Vagina (tissue), 2 donors: Measurements from ENCODE around the gene BAHCC1. TPM values are rescaled to one million over a fixed set of nuclear protein-coding genes. Genes with fewer than 3 reads are reported as not detected.

Source experiments
- DNase-seq, 2 donors: peaks; one replicate each; pipeline ENCODE4 v3.0.0-alpha.2; 2017; ENCODE audit errors: extremely low spot score in 2 of 2
- H3K27ac ChIP-seq: fragments of 200-600 bp; sonication (generic); one replicate; pipeline ENCODE4 v1.5.1; 2019
- H3K27me3 ChIP-seq: fragments of 200-600 bp; sonication (generic); one replicate; pipeline ENCODE4 v1.5.1; 2019
- H3K36me3 ChIP-seq, 2 donors: fragments of 200-600 bp; sonication (generic); one replicate each; pipeline ENCODE4 v1.5.1; 2017 to 2019
- H3K4me1 ChIP-seq: fragments of 200-600 bp; sonication (generic); one replicate; pipeline ENCODE4 v1.5.1; 2019
- H3K4me3 ChIP-seq, 2 donors: fragments of 200-600 bp; sonication (generic); 1 replicate in 1 of 2; 2 replicates in 1 of 2; pipeline ENCODE4 v1.5.1; 2016 to 2019
- H3K9me3 ChIP-seq: fragments of 200-600 bp; sonication (generic); one replicate; pipeline ENCODE4 v1.5.1; 2019
- CTCF ChIP-seq, 3 experiments: fragments of 450-650 bp in 2 of 3; fragments of 200-600 bp in 1 of 3; sonication (generic) in 1 of 3; IDR thresholded peaks; one replicate each; pipeline ENCODE4 v1.5.1; 2017 to 2019; ENCODE audit warnings: antibody characterized with exemption in 3 of 3, mild to moderate bottlenecking in 2 of 3, moderate library complexity in 2 of 3
- POLR2A ChIP-seq, 2 donors: fragments of 450-650 bp; IDR thresholded peaks; one replicate each; pipeline ENCODE4 v1.6.1; 2017; ENCODE audit warnings: antibody characterized with exemption in 2 of 2, mild to moderate bottlenecking in 2 of 2, moderate library complexity in 2 of 2
- POLR2AphosphoS5 ChIP-seq, 2 donors: sonication (generic); formaldehyde crosslinking; IDR thresholded peaks; one replicate each; pipeline ENCODE4 v1.9.0; 2017; ENCODE audit warnings: antibody characterized with exemption in 2 of 2, mild to moderate bottlenecking in 2 of 2, low read depth in 1 of 2; ENCODE audit not compliant: insufficient read depth in 1 of 2
- intact Hi-C: fragments of 100-400 bp; cut with DNase I; formaldehyde crosslinking; loops from one replicate; pipeline ENCODE4 v1.15.1; 2023
- total RNA-seq: library from RNA; depleted of rRNA; stranded (reverse); fragments of >200 nt; gene quantifications from one replicate; pipeline ENCODE4 v1.2.3, GENCODE V29; 2016

The BAHCC1 gene
- total RNA-seq, 1 donor from 2014 or later, result 9.1 TPM

DNA sequence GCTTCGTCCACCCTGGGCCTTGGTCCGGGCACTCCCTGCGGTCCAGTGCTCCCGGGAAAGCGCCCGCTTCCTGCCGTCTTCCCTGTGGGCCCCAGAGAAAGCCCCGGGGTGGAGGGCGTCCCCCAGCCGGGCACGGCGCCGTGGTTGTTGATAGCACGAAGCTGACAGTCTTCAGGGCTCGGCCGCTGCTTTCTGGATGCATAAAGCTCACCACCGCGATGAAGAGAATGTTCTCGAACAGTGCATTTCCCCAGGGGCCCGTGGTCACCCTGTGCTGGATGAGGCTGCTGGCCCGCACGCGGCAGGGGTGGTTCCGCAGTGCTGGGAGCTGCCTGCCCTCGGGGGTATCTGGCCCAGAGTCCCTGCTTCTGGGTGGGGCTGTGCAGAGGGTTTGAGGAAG, 53.2 kb downstream of the BAHCC1 start:
- no peak overlapping the region for H3K27ac ChIP-seq
- intact Hi-C loops, result no loop called here
- H3K9me3 ChIP-seq, result no peaks in the 10 kb centered on the region
- no peaks in the 10 kb centered on the region for H3K36me3 ChIP-seq
- no peaks in the 10 kb centered on the region for H3K4me1 ChIP-seq
- no peaks in the 10 kb centered on the region for H3K27me3 ChIP-seq
- TF ChIP-seq CTCF (IDR thresholded peaks at IDR 0.05) (no peak), POLR2A (IDR thresholded peaks at IDR 0.05) (no peak), POLR2AphosphoS5 (IDR thresholded peaks at IDR 0.05; ENCODE audit: insufficient read depth in 1 of 2, low read depth in 1 of 2) (no peak)
- DNase-seq, result no peak
- H3K4me3 ChIP-seq, result no peak overlapping the region

- Histone ChIP-seq H3K4me1 (no peaks in the 10 kb centered on the region), H3K27ac (no peak overlapping the region), H3K36me3 (no peaks in the 10 kb centered on the region), H3K27me3 (no peaks in the 10 kb centered on the region), H3K4me3 (no peak overlapping the region), H3K9me3 (no peaks in the 10 kb centered on the region)
- TF ChIP-seq POLR2A (IDR thresholded peaks at IDR 0.05) (no peak), CTCF (IDR thresholded peaks at IDR 0.05) (no peak), POLR2AphosphoS5 (IDR thresholded peaks at IDR 0.05; ENCODE audit: insufficient read depth in 1 of 2, low read depth in 1 of 2) (no peak)
- DNase-seq, result no peak
- intact Hi-C loops, result no loop called here
Measured at GRCh38 chr17:81448950-81449349, 53.7 kb downstream of the BAHCC1 start.

DNA sequence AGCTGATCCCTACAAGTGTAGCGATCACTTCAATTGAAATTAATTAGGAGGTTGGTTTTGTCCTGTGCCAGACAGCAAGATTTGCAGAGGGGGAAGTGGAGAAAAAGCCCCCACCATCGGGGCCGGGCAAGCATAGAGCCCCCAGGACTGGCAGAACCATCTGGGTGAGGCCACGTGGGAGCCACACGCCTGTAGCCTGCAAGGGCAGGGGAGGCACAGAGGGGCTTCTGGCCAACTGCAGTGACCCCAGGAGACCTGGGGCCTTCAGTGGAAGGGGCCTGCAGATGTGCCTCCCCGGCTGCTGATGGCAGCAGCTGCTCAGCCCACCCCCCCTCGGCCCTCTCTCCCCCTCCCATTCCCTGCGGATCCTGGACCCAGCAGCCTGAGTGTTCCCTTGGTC, 54.1 kb downstream of the BAHCC1 start:
- Histone ChIP-seq H3K4me3 (no peak overlapping the region), H3K9me3 (no peaks in the 10 kb centered on the region), H3K4me1 (no peaks in the 10 kb centered on the region), H3K27me3 (no peaks in the 10 kb centered on the region), H3K36me3 (no peaks in the 10 kb centered on the region), H3K27ac (no peak overlapping the region)
- TF ChIP-seq POLR2A (IDR thresholded peaks at IDR 0.05), result no peak
- TF ChIP-seq CTCF (IDR thresholded peaks at IDR 0.05), result no peak
- no peak for TF ChIP-seq POLR2AphosphoS5 (IDR thresholded peaks at IDR 0.05; ENCODE audit: insufficient read depth in 1 of 2, low read depth in 1 of 2)
- DNase-seq, result no peak
- intact Hi-C loops, result no loop called here

DNA sequence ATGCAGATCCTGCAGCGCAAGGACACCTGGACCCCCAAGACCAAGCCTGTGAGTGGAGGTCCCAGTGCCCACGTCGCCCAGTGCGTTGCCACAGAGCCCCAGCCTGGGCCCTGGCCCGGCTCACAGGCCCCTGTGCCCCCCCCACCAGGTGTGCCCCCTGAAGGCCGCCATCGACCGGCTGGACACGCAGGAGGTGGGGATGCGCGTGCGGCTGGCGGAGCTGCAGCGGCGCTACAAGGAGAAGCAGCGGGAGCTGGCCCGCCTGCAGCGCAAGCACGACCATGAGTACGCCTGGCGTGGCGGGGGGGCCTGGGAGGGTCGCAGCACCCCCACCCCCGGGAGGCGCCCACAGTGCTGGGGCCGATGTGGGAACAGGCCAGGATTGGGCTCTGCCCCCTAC, 56.6 kb downstream of the BAHCC1 start:
- intact Hi-C loops, result no loop called here
- no peak overlapping the region for H3K27ac ChIP-seq
- TF ChIP-seq POLR2A (IDR thresholded peaks at IDR 0.05) (no peak), POLR2AphosphoS5 (IDR thresholded peaks at IDR 0.05; ENCODE audit: insufficient read depth in 1 of 2, low read depth in 1 of 2) (no peak), CTCF (IDR thresholded peaks at IDR 0.05) (no peak)
- H3K9me3 ChIP-seq, result no peaks in the 10 kb centered on the region
- no peak overlapping the region for H3K4me3 ChIP-seq
- DNase-seq, result no peak
- no peaks in the 10 kb centered on the region for H3K36me3 ChIP-seq
- no peaks in the 10 kb centered on the region for H3K27me3 ChIP-seq
- no peaks in the 10 kb centered on the region for H3K4me1 ChIP-seq

GRCh38 chr17:81452551-81452950, 57.3 kb downstream of the BAHCC1 start:
- no peaks in the 10 kb centered on the region for H3K4me1 ChIP-seq
- H3K4me3 ChIP-seq, result no peak overlapping the region
- TF ChIP-seq CTCF (IDR thresholded peaks at IDR 0.05), result no peak
- TF ChIP-seq POLR2AphosphoS5 (IDR thresholded peaks at IDR 0.05; ENCODE audit: insufficient read depth in 1 of 2, low read depth in 1 of 2), result no peak
- TF ChIP-seq POLR2A (IDR thresholded peaks at IDR 0.05), result no peak
- no peaks in the 10 kb centered on the region for H3K9me3 ChIP-seq
- H3K36me3 ChIP-seq, result no peaks in the 10 kb centered on the region
- intact Hi-C loops, result no loop called here
- H3K27ac ChIP-seq, result no peak overlapping the region
- DNase-seq, result no peak
- H3K27me3 ChIP-seq, result no peaks in the 10 kb centered on the region
